GM19193 (cell line): ENCODE measurements around the gene GLIPR1L2.

Source experiments
- POLR2A ChIP-seq: IDR thresholded peaks from 4 replicates; pipeline ENCODE4 v1.6.1; 2011; ENCODE audit not compliant: insufficient read depth, insufficient read length; ENCODE audit errors: extremely low read depth

Gene GLIPR1L2

DNA sequence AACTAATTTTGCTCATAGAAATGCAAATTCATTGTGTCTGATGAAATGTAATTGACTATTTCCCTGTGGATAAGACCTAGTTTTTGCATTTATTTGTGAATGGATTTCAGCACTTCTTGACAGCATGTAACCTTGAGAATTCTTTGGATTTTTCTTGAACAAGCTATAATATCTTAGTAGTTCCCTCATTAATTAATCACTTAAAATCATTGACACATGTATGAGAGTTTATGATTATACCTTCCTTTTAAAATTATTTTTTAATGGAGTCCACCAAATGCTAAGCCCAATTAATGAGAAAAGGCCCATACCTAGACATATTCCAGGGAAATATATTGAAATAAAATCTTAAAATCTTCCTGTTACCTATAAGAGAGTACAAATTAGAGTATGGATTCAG is 16.8 kb downstream of the GLIPR1L2 start:
- no peak for TF ChIP-seq POLR2A

DNA sequence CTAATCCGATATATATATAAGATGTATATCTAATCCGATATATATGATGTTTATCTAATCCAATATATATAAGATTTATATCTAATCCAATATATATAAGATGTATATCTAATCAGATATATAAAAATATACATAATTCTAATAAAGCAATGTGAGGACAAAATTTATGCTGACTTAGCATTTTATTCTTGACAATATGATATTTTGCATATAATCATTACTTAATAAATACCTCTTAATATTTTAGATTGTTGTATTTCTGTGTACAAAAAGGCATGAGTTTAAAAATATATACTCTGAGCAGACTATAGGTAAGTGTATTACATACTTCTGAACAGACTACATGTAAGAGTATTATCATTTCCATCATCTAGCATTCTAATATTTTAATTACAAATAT is 18.9 kb downstream of the GLIPR1L2 start:
- no peak for TF ChIP-seq POLR2A

DNA sequence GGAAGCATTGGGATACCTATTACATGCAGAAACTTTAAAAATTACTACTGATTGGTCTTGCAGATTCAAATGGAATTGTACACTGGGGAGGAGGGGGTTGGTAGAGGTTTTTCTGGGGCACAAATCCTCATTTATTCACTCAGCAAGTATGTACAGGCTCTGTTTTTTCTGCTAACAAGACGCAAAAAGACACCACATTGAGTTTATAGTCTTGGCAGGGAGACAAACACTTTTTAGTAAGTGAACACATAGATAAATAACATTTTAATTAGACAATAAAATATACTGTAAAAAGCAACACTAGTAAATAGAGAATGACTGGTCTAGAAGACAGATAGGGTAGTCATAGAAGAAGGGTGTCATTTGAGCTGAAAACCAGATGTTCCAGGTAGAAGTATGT is 23.8 kb downstream of the GLIPR1L2 start:
- TF ChIP-seq POLR2A = no peak

DNA sequence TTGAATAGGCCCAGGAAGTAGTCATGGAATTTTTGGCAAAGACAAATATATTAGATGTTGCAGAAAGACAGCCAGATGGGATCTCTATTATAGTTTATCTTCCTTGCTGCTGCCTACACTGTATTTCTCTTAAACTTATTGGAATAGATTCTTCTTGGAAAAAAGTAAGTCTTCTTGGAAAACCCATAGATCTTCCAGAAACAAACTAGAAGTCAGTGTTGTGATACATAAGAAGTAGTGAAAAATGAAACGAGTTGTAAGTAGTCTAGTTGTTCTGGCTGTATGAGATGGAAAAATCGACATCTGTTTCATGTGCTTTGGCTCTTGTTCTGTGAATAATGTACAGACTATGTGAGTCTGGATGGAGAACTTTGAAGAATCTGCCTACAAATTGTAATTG is 29.0 kb downstream of the GLIPR1L2 start:
- TF ChIP-seq POLR2A = no peak

DNA sequence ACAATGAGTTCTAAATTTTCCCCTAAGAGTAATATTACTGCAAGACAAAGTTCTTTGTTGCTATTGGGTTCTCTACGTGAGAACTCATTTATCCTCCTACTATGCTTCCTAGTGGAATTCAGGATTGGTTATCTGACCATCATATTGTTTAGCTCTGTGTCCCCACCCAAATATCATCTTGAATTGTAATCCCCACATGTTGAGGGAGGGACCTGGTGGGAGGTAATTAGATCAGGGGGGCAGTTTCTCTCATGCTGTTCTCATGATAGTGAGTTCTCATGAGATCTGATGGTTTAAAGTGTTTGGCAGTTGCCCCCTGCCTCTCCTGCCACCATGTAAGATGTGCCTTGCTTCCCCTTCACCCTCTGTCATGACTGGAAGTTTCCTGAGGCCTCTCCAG is 36.6 kb downstream of the GLIPR1L2 start:
- no peak for TF ChIP-seq POLR2A

DNA sequence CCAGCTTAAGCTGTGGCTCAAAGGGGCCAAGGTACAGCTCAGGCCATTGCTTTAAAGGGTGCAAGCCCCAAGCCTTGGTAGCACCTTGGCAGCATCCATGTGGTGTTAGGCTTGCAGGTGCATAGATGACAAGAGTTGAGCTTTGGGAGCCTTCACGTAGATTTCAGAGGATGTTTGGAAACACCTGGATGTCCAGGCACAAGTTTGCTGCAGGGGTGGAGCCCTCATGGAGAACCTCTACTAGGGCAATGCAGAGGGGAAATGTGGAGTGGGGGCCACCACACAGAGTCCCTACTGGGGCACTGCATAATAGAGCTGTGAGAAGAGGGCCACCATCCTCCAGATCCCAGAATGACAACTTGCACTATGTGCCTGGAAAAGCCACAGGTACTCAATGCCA is 37.9 kb downstream of the GLIPR1L2 start:
- TF ChIP-seq POLR2A = no peak

DNA sequence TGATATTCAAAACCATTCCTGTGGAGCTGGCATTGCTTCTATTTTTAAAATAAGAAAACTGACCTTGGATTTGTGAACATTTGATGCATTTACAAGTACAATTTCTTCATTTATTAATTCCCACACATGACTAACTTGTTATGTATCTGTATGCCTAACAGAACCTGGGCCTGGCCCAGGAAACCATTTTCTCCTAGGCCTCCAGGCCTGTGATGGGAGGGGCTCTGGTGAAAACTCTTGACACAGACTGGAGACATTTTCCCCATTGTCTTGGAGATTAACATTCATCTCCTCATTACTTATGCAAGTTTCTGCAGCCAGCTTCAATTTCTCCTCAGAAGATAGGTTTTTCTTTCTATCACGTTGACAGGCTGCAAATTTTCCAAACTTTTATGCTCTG is 42.0 kb downstream of the GLIPR1L2 start:
- TF ChIP-seq POLR2A = no peak

DNA sequence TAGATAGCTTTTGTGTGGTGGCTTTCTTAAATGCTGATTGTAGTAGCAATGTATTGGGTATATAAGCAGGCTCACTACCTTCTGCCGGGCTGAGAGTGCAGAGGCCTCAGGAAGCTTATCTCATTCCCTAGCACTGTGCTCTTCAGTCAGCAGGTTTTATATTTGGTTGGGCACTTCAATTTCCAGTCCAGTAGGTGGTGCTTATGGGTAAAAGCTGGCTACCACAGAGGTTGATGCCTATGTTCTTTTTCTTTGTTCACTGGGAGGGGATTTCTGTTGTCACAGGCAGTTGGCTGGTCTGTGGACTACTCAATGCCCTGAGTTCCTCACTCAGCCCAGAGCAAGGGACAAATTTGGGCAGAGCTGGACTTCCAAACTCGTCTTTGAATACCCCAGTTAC is 46.7 kb downstream of the GLIPR1L2 start:
- TF ChIP-seq POLR2A = no peak

DNA sequence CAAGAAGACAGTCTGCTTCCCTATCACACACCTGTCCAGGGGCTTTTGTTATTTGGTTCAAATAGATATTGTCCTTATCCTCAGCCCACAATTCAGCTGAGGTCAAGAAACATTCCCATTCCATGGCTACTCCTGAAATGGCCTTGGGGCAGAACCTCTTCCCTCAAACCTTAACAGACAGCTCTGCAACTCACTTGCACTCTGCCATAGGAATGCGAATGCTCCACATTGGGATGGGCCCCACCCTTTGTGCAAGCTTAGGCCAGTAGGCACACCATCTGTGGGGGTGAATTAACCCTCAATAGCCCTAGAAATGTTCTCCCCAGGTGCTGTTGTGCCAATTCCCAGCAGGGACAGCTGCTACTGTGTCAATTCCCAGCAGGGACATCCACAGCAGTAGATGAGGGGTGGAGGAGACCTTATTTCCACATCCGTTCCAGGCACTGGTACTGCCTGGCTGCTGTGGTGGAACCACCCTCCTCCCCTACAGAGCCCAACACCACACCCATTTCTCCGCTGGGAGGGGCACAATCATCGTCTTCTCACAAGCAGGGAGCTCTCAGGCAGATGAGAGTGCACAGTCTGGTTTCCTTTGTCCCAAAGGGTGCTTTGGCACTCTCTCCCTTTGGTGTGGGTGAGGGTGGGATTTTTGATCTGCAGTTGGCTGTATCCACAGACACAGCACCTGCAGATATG is 47.3 kb downstream of the GLIPR1L2 start:
- TF ChIP-seq POLR2A = no peak

DNA sequence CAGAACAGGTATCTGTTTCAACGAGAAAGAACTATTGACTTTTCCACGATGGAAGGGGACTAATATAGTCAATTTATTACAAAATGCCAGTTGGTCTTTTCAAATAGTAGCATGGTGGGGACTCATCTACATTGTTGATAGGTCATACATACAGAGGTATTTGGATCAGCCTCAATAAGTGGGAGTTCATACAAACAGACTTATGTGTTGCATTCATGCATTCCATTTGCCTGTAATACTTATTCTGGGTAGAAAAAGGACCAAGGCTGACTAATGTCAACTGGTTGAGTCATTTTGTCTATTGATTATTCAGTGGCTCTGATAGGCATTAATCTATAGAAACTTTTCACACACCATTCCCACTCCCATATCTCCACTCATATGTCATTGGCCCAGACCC is 48.2 kb downstream of the GLIPR1L2 start:
- no peak for TF ChIP-seq POLR2A

DNA sequence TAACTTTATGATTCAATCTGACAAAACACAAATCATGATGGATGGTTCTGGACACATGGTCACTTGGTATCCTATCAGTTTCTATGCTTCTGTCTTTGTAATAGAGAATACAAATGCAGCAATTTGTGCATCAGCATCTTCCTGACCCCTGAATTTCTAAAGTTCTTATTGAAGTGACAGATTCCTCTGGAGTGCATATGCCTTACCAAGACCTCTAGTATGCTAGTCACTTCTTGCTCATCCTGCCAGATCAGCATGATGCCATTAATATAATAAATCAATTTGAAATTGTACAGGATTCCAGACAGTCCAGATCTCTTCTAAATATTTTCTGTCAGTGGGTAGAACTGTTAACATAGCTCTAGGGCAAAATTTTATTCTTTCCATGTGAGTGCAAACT is 49.0 kb downstream of the GLIPR1L2 start:
- no peak for TF ChIP-seq POLR2A

DNA sequence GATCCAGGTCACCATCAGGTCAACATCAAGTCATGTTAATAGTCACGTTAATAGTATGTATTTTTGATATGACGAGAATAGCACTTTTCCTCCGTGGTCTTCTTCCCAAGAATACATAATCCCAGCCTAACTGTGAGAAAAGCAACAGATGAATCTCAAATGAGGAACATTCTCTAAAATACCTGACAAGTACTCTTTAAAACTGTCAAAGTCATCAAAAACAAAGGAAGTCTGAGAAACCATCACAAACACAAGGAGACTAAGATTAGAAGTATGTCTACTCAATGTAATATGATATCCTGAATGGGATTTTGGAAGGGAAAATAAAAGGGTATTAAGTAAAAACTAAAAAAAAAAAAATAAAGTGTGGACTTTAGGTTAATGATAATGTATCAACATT is 52.8 kb downstream of the GLIPR1L2 start:
- no peak for TF ChIP-seq POLR2A

DNA sequence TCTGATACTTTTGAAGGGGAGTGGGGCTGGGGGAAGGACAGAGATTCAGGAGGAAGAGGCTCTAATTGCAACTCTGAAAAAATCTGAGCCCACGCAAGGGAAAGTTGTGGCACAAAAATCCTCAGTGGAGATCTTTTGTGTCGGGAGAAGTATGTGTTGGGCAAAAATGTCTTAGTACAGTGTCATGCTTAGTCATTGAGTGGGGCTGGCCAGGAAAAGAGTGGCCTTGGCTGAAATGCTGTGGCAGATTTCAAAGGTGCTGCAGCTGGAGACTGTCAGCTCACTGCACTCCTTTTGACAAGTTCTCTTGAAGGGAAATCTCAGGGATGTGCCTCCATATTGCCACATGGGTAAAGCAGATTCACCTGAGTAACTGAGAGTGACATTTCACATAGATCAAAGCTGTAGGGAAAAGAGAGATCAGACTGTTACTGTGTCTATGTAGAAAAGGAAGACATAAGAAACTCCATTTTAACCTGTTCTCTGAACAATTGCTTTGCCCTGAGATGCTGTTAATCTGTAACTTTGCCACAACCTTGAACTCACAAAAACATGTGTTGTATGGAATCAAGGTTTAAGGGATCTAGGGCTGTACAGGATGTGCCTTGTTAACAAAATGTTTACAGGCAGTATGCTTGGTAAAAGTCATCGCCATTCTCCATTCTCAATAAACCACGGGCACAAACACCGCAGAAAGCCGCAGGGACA is 53.7 kb downstream of the GLIPR1L2 start:
- no peak for TF ChIP-seq POLR2A

DNA sequence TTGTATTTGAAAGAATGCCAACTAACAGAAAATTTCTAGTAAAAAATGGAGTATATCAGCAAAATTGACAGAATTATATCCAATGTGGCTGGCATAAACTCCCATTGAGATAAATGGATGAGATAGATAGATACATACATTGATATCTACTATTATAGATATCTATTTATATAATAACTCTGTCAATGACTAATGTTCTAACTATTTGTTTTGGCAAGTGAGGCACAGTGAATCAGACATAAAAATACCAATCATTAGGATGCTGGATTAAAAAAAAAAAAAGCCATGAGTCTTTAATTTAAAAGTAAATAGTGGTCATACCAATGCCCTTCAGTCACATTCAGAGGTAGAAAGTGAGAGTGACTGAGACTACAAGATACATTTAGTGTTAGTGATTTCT is 56.0 kb downstream of the GLIPR1L2 start:
- no peak for TF ChIP-seq POLR2A

DNA sequence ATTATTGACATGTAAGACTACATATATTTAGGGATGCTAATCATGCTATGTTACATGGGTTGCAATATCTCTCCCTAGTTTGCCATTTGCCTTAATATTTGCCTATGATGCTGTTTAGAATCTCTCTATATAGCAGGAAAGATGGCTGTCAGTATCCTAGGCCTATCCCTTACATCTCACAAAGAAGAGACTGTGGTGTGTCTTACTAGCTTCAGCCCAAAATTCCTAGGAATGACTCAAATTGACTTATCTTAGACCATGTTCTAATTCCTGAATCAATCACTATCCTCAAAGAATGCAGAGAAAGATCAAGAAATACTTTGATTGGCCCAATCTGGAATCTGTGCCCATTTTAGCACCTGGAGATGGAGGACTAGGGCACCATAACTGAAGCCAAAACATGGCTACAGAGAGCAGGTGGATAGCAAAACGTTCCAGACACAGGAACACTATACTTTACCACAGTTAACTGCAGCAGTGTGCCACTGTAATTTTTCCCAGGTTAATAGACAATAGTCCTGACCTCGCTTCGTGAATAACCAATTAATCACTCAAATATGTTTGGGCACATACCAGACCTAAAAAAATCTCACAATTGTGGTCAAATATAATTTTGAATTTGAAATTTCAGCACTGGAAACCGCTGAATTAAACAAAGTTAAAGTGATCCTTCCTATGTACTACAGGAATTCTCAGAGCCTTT is 57.0 kb downstream of the GLIPR1L2 start:
- TF ChIP-seq POLR2A = no peak

DNA sequence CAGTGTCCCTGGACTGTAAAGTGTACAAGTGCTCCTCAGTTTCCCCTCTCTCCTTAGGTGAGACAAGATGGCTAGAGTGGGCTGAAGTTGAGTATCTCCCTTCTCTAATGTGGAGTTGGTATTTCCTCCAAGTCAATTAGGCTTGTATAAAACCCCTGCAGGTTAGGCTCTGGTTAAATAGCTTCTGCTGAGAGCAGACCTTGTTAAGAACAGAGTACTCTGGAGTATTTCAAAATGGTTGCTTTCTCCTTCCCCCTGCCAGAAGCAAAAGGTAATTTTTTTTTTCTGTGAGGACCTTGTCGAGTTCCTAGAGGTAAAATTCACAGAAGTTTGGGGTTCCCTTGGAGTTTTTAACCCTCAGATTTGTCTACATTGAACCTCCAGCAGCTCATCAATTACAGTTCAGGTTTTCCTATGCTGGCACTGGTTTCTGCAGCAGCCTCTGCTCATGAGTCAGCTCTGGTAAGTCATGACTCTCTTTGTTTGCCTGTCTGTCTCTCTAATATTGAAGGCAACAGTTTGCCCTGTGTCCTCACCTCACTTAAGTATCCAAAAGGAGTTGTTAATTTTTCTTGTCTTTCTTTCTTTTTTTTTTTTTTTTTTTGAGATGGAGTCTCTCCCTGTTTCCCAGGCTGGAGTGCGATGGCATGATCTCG is 61.9 kb downstream of the GLIPR1L2 start:
- no peak for TF ChIP-seq POLR2A

DNA sequence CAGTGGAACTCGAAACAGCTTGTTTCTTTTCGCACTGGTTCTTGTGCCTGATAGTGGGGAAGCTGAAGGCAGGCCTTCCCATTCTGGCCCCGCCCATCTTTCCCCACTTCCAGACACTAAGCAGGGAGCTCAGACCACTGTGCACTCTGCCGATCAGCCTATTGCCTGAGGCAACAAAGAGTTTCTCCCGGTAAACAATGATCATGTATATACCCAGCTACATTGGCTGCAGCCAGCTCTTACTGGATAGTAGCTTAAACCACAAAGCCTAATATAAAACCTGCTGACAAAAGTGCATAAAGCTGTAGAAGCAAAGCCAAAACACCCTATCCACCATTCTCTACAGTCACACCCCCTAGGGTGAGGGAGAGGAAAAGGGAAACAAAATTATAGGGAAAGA is 65.0 kb downstream of the GLIPR1L2 start:
- no peak for TF ChIP-seq POLR2A

DNA sequence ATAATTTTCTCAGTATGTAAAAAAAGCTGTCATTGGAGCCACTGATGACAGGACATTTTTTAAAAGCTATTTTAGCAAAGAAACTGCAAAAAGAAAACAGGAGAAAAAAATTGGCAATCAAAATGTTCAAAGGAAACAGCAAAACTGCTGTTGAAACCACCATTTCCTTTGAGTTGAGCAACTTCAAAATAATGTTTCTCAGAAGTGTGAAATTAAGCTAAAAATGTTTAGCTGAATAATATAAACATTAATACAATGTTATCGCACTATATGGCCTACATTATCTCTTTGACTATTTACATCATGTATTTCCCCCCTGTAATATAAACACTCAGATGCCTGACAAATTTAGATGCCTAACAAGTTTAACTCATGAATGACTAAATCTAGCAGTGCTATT is 66.3 kb downstream of the GLIPR1L2 start:
- no peak for TF ChIP-seq POLR2A
